ENCODE data around the gene RIPOR3. TPM values are rescaled to one million over a fixed set of nuclear protein-coding genes. Genes with fewer than 3 reads are reported as not detected.
"Not testable (repeated sequence)": the region's sequence is repeated elsewhere in the genome, so short reads cannot be mapped to it uniquely, and the experiment has no call there.

The RIPOR3 gene
- total RNA-seq, 1 donor from 2014 or later: not detected

DNA sequence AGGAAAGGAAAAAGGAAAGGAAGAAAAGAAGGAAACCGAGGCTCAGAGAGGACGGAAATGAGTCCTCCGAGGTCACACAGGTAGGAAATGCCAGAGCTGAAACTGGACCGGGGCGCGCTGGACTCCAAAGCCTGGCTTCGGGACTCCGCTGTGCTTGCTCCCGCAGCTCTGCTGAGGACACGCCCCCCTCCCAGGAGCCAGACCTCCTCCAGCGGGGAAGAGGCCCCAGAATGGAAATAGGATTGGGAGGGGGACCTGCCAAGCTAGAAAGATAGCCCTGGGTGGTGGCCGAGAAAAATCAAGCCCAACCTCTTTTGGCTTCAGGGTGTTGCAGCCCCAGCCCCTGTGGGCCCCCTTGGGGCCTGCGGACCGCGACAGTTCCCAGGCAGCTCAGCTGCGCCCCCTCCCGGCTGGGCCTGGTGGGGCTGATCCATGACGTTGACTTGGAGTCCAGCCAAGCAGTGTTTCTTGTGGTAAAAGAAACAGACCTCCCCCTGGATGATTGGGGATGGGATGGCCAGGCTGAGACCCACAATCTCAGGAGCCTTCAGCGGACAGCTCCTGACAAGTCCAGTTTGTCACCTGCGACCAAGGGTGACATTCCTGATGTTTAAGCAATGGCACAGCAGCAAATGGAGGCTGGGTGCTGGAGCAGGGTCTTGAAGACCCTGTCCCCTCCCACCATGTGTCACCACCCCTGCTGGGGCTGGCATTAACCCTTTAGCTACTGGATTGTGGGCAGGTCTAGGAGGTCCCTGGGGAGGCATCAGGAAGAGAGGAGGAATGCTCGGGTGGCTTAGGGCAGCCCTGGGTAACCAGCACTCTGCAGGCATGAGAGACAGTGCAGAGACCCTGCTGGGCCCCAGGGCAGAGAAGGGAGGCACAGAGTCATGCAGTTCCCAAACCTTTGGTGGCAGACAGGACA is 55.4 kb downstream of the RIPOR3 start:
- intact Hi-C loops (cut with micrococcal nuclease): loop anchor here (1.0 to 5.0 kb wide), 2 partner anchors 159 to 450 kb away; no protein-coding TSS in a partner anchor

- intact Hi-C loops (cut with micrococcal nuclease): loop anchor here (5.0 kb wide), 1 partner anchor 158 kb away; no protein-coding TSS in a partner anchor
These were observed 56.3 kb downstream of the RIPOR3 start for GRCh38 chr20:50635014-50635557.

DNA sequence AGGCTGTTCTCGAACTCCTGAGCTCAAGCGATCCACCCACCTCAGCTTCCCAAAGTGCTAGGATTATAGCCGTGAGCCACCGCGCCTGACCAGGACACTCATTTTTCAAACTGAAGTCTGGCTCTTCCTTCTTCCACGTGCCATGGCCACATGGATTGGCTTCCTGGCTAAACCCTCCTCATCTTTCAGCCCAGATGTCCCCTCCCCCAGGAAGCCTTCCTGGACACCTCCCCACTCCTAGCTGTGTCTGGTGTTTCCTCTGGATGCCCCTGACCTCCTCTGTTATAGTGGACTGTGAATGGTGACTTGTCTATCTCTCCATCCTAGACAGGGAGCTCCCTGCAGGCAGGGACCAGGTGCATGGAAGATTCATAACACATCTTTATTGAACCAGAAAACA is 57.2 kb downstream of the RIPOR3 start:
- intact Hi-C loops (cut with micrococcal nuclease): no loop called here

GRCh38 chr20:50633361-50633760 is 58.0 kb downstream of the RIPOR3 start:
- intact Hi-C loops (cut with micrococcal nuclease): no loop called here

GRCh38 chr20:50632701-50633100 is 58.6 kb downstream of the RIPOR3 start:
- intact Hi-C loops (cut with micrococcal nuclease): no loop called here

- intact Hi-C loops (cut with micrococcal nuclease): no loop called here
These were observed 59.1 kb downstream of the RIPOR3 start for GRCh38 chr20:50632236-50632635.

DNA sequence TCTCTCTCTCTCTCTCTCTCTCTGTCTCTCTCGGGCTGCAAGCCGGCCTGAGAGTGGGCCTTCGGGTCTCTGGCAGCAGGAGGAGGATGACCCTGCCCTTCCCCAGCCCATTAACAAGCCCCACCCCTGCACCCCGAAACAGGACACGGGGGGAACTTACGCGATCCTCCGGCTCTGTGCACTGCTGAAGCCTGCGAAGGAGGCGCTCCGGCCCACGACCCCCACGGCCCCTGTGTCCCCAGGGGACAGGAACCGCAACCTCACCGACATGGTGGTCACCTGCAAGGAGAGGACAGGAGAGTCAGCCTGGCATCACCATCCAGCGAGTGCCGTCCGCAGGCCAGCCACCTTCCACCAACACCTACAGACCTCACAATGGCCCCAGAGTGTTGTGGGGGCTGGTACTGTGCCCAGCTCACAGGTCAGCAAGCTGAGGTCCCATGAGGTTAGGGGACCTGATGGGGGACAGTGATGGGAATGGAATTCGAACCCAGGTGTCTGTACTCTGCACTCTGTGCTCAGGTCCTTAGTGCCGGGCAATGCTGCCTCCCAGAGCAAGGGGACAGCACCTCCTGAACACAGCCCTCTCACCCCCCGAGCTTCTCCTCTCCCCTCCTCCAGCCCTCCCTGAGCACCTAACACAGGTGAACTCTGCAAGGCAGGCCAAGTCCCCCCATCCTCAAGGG is 60.6 kb downstream of the RIPOR3 start:
- intact Hi-C loops (cut with micrococcal nuclease): no loop called here

- intact Hi-C loops (cut with micrococcal nuclease): no loop called here
These were observed 61.7 kb downstream of the RIPOR3 start for GRCh38 chr20:50629670-50630045.

DNA sequence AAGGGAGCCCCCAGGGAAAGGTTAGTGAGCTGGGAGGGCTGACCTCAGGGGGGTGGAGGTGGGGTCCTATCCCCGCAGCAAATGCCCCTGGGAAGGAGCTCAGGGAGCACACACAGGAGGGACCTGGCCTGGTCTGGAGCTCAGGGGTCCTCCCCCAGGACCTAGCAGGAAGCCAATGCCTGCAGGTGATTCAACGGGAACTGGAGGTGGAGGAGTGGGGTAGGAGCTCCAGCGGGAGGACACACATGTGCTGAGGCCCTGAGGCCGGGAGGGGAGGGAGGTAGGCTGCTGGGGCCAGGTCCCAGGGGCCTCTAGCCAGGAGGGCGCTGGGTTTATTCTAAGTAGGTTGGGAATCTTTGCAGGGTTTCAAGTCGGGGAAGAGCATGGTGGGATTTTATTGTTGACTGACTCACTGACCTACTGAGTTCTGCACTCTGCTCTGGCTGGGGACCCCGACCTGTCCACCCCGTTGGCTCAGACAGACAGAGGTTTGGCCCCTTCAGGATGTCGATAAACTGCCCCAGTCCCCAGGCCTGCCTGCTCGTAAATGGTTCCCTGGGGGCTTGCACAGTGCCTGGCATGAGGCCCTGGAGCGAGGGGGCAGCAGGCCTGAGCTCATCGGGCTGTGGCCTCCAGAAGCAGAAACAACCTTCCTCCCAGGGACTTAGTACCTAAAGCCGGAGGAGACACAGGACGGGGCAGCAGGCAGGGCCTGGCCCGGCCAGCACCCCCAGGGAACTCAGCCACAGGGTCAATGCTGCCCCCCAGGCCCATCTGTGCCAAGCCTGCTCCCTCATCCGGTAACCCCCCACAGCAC is 62.3 kb downstream of the RIPOR3 start:
- intact Hi-C loops (cut with micrococcal nuclease): no loop called here

DNA sequence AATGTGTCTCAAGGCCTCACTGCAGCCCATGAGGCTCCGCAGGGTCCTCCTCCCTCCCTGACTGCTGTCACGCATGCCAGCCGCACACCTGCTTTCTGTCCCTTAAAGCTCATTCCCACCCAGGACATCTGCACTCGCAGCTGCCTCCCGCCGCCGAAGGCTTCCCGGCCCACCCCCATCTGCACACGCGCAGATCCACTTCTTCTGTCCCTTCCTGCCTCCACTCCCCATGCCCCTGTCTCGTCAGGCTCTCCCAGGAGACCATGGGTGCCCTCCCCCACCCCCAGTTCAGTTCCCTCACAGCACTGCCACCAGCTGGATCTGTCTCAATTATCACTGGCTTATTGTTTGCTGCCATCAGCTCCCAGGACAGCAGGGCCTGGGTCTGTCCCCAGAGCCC is 63.0 kb downstream of the RIPOR3 start:
- intact Hi-C loops (cut with micrococcal nuclease): no loop called here

DNA sequence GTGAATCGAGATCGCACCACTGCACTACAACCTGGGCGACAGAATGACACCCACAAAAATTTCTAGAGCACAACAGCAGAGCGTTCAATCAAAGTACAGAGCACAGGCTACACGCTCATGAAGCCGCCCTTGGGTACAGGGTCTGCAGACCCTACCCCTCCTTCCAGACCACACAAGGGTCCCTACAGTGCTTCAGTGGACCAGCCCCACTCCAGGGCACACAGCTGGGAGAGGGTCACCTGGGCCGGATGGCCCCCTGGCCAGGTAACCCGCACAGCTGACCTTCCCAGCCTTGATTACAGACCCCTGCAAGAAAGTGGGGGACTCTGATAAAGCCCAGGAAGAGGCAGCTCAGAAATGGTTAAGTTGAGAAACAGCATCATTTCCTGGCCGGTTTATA is 63.6 kb downstream of the RIPOR3 start:
- intact Hi-C loops (cut with micrococcal nuclease): no loop called here

GRCh38 chr20:50625986-50626677 is 65.2 kb downstream of the RIPOR3 start:
- intact Hi-C loops (cut with micrococcal nuclease): no loop called here

DNA sequence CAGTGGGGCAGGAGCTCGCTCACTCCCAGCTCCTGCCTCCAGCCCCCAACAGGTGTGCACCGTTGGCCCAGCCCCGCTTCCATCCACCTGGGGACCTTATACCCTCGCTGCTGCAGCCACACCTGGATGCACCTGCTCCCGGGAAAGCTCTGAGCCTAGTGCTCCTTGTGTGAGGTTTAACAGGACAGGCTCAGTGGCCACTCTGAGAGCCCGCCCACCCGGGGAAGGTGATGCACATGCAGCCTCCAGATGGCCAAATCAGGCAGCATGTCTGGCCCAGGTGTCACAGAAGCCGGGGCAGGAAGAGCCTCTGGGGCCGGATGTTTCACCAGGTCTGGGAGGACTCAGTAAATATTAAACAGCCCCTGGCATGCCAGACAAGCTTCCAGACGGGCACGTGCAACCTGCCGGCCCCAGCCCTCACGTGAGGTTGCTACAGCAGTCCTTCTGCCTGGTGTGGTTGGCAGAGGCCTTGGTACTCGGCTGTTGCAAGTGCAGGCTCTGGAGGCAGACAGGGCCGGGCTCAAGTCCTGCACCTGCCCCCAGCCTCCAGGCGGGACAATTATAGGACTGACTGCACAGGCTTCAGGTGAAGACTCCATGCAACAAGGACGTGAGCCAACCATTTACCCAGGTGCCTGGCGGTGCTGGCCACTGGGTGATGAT is 66.9 kb downstream of the RIPOR3 start:
- intact Hi-C loops (cut with micrococcal nuclease): no loop called here

GRCh38 chr20:50621068-50621665 is 70.2 kb downstream of the RIPOR3 start:
- intact Hi-C loops (cut with micrococcal nuclease): no loop called here

DNA sequence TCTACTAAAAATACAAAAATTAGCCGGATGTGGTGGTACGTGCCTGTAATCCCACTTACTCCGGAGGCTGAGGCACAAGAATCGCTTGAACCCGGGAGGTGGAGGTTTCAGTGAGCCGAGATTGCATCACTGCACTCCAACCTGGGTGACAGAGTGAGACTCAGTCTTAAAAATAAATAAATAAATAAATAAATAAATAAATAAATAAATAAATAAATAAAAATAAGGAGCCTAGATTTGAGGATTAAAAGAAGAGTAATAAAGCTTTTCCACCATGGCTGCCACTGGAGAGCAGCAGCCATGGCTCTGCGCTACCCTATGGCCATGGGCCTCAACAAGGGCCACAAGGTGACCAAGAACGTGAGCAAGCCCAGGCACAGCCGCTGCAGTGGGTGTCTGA is 70.9 kb downstream of the RIPOR3 start:
- intact Hi-C loops (cut with micrococcal nuclease): not testable (repeated sequence)

DNA sequence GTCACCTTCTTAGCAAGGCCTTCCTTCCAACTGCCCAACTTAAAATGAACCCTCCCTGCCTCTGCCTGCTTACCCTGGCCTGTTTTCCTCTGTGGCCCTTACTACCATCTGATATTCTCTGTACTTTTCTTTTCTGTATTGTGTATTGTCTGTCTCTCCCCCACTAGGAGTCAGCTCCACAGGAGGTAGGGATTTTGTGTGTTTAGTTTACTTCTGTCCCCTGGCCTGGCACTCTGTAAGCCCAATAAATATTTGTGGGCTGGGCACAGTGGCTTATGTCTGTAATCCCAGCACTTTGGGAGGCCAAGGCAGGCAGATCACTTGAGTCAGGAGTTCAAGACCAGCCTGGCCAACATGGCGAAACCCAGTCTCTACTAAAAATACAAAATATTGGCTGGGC is 72.8 kb downstream of the RIPOR3 start:
- intact Hi-C loops (cut with micrococcal nuclease): no loop called here

DNA sequence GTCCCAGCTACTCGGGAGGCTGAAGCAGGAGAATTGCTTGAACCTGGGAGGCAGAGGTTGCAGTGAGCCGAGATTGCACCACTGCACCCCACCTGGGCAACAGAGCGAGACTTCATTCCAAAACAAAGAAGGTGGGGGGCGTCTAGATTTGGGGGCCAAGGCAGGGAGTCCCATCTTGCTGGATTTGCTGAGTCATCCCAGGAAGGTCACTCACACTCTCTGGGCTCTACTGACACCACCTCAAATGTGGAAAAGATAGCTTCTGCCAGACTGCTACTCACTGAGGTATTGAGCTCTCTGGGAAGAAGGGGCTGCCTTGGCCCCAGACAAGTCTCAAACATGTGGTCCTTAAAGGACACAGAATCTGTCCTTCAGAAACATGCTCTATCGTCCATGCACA is 74.3 kb downstream of the RIPOR3 start:
- intact Hi-C loops (cut with micrococcal nuclease): no loop called here

- intact Hi-C loops (cut with micrococcal nuclease): no loop called here
These were observed 75.9 kb downstream of the RIPOR3 start for GRCh38 chr20:50615407-50615806.

DNA sequence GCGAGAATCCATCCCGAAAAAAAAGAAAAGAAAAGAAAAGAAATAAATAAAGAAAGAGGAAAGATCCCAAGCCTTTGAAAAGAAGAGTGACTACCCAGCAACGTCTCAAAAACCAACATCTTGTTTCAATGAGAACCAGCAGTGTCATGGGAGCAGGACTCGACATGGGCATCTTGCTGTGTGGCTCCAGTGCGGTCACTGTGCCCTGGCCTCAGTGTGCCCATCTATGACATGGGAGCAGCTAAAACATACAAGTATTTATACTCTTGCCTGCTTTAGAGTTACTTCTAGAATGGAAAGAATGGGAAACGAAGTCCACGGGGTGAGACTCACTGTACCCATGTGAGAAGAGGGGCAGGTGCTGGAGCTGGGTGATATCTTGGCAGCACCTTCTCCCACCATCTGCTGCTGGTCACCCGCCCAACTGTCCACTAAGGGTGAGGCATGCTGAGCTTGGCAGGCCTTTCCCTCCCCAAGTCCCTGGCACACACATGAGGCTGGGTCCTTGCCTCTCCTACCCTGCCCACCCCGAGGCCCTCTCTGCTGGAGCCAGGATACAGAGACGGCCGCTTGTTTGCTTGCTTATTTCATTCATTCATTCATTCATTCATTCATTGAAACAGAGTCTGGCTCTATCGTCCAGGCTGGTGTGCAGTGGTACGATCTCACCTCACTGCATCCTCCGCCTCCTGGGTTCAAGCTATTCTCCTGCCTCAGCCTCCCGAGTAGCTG is 77.7 kb downstream of the RIPOR3 start:
- intact Hi-C loops (cut with micrococcal nuclease): no loop called here

Data from T-helper 1 cell treated with Interleukin-12 subunit alpha and Interleukin-12 subunit beta and Interleukin-4 antibody, amounts not matched to agents 30 ng/mL and 1 ng/mL, for 36 hours (primary cell).